Measurements from ENCODE around the gene TEK. TPM values are rescaled to one million over a fixed set of nuclear protein-coding genes. Genes with fewer than 3 reads are reported as not detected.
A peak's percentile ranks its signal among the peaks of the same experiment; 100 is the strongest.

Gene TEK
- total RNA-seq = 17.1 TPM
- polyA plus RNA-seq (ENCODE audit: insufficient read depth in 1 of 8, insufficient read length in 8 of 8, low replicate concordance in 1 of 8) = 10 to 100 TPM; 14.5 to 21.4 (median 19.3) TPM
- long read RNA-seq, donor 1 = 0 reads
- long read RNA-seq, donor 2 = 0 reads
- long read RNA-seq, donor 3, full-length matches to known transcripts = 1 of 1 reads
- long read RNA-seq, donor 3, partial matches to known transcripts = 0 of 1 reads
- long read RNA-seq, donor 3, other reads (novel, unspliced or antisense) = 0 of 1 reads
- long read RNA-seq, donor 4 = 0 reads
- long read RNA-seq, donor 5, partial matches to known transcripts = 26 of 26 reads
- long read RNA-seq, donor 5, other reads (novel, unspliced or antisense) = 0 of 26 reads
- long read RNA-seq, donor 6, full-length matches to known transcripts = 1 of 14 reads
- long read RNA-seq, donor 6, partial matches to known transcripts = 13 of 14 reads
- long read RNA-seq, donor 6, other reads (novel, unspliced or antisense) = 0 of 14 reads
- long read RNA-seq, donor 7 = 0 reads
- long read RNA-seq, donor 8, full-length matches to known transcripts = 1 of 1 reads
- long read RNA-seq, donor 8, partial matches to known transcripts = 0 of 1 reads
- long read RNA-seq, donor 8, other reads (novel, unspliced or antisense) = 0 of 1 reads
- long read RNA-seq, donor 9 = 0 reads
- long read RNA-seq, donor 10, full-length matches to known transcripts = 1 of 16 reads
- long read RNA-seq, donor 10, partial matches to known transcripts = 15 of 16 reads
- long read RNA-seq, donor 10, other reads (novel, unspliced or antisense) = 0 of 16 reads
- long read RNA-seq, donor 11, partial matches to known transcripts = 12 of 12 reads
- long read RNA-seq, donor 11, other reads (novel, unspliced or antisense) = 0 of 12 reads

GRCh38 chr9:27108981-27109541, at the start of gene TEK:
Gene TEK, plus strand, starts transcription at chr9:27109225. Its CDS starts 366 bp downstream, at chr9:27109591.
- Histone ChIP-seq H3K27me3 (ENCODE audit: control insufficient read depth, insufficient read depth, low read length) (no peaks in the 10 kb centered on the region), H3K36me3 (ENCODE audit: control insufficient read depth, insufficient read depth, low read length) (no peaks in the 10 kb centered on the region), H3K9me3 (replicated peaks; ENCODE audit: control insufficient read depth, low read depth, low read length) (no peaks in the 10 kb centered on the region), H3K4me1 (ENCODE audit: control insufficient read depth, insufficient read depth, low read length) (peaks cover 6% of the 10 kb centered on the region), H3K4me3 (ENCODE audit: low read length) (peak within 1 kb of the TSS; percentile 37), H3K27ac (ENCODE audit: low read length) (peak within 1 kb of the TSS; percentile 79)
- WGBS (ENCODE audit: insufficient coverage) = 20% methylated on average over 1 of the region's 9 CpGs
- DNase-seq = peak; percentile 77

GRCh38 chr9:27059412-27059811, 49.6 kb upstream of the TEK start:
- Histone ChIP-seq H3K4me1 (ENCODE audit: control insufficient read depth, insufficient read depth, low read length) (no peaks in the 10 kb centered on the region), H3K27me3 (ENCODE audit: control insufficient read depth, insufficient read depth, low read length) (no peaks in the 10 kb centered on the region), H3K9me3 (replicated peaks; ENCODE audit: control insufficient read depth, low read depth, low read length) (no peaks in the 10 kb centered on the region), H3K4me3 (ENCODE audit: low read length) (no peak overlapping the region), H3K36me3 (ENCODE audit: control insufficient read depth, insufficient read depth, low read length) (peaks cover 2% of the 10 kb centered on the region), H3K27ac (ENCODE audit: low read length) (no peak overlapping the region)
- DNase-seq = no peak
- no CpG with 5 or more reads among the region's 1 CpG for WGBS (ENCODE audit: insufficient coverage)

- no peaks in the 10 kb centered on the region for H3K27me3 ChIP-seq (ENCODE audit: control insufficient read depth, insufficient read depth, low read length)
- H3K9me3 ChIP-seq (replicated peaks; ENCODE audit: control insufficient read depth, low read depth, low read length) = no peaks in the 10 kb centered on the region
- peaks cover 2% of the 10 kb centered on the region for H3K36me3 ChIP-seq (ENCODE audit: control insufficient read depth, insufficient read depth, low read length)
- peak; percentile 30 for DNase-seq
- no peak overlapping the region for H3K4me3 ChIP-seq (ENCODE audit: low read length)
- no peaks in the 10 kb centered on the region for H3K4me1 ChIP-seq (ENCODE audit: control insufficient read depth, insufficient read depth, low read length)
- no peak overlapping the region for H3K27ac ChIP-seq (ENCODE audit: low read length)
These were observed 49.1 kb upstream of the TEK start for GRCh38 chr9:27059907-27060306.

GRCh38 chr9:27065288-27065687, 43.7 kb upstream of the TEK start:
- Histone ChIP-seq H3K4me1 (ENCODE audit: control insufficient read depth, insufficient read depth, low read length) (no peaks in the 10 kb centered on the region), H3K27ac (ENCODE audit: low read length) (no peak overlapping the region), H3K27me3 (ENCODE audit: control insufficient read depth, insufficient read depth, low read length) (no peaks in the 10 kb centered on the region), H3K36me3 (ENCODE audit: control insufficient read depth, insufficient read depth, low read length) (peaks cover 2% of the 10 kb centered on the region), H3K4me3 (ENCODE audit: low read length) (no peak overlapping the region), H3K9me3 (replicated peaks; ENCODE audit: control insufficient read depth, low read depth, low read length) (no peaks in the 10 kb centered on the region)
- no peak for DNase-seq
- WGBS (ENCODE audit: insufficient coverage) = no CpG with 5 or more reads among the region's 1 CpG

GRCh38 chr9:27073841-27074728, 34.9 kb upstream of the TEK start:
- no peaks in the 10 kb centered on the region for H3K27me3 ChIP-seq (ENCODE audit: control insufficient read depth, insufficient read depth, low read length)
- H3K4me3 ChIP-seq (ENCODE audit: low read length) = no peak overlapping the region
- DNase-seq = no peak
- H3K27ac ChIP-seq (ENCODE audit: low read length) = no peak overlapping the region
- WGBS (ENCODE audit: insufficient coverage) = 51% methylated on average over 2 of the region's 4 CpGs
- no peaks in the 10 kb centered on the region for H3K4me1 ChIP-seq (ENCODE audit: control insufficient read depth, insufficient read depth, low read length)
- H3K9me3 ChIP-seq (replicated peaks; ENCODE audit: control insufficient read depth, low read depth, low read length) = peaks cover 2% of the 10 kb centered on the region
- H3K36me3 ChIP-seq (ENCODE audit: control insufficient read depth, insufficient read depth, low read length) = no peaks in the 10 kb centered on the region

GRCh38 chr9:27078685-27079084, 30.3 kb upstream of the TEK start:
- Histone ChIP-seq H3K36me3 (ENCODE audit: control insufficient read depth, insufficient read depth, low read length) (no peaks in the 10 kb centered on the region), H3K27ac (ENCODE audit: low read length) (no peak overlapping the region), H3K4me3 (ENCODE audit: low read length) (no peak overlapping the region), H3K4me1 (ENCODE audit: control insufficient read depth, insufficient read depth, low read length) (no peaks in the 10 kb centered on the region), H3K9me3 (replicated peaks; ENCODE audit: control insufficient read depth, low read depth, low read length) (no peaks in the 10 kb centered on the region), H3K27me3 (ENCODE audit: control insufficient read depth, insufficient read depth, low read length) (no peaks in the 10 kb centered on the region)
- DNase-seq = no peak
- WGBS (ENCODE audit: insufficient coverage) = no CpG with 5 or more reads among the region's 1 CpG

- DNase-seq = no peak
- no CpG with 5 or more reads among the region's 5 CpGs for WGBS (ENCODE audit: insufficient coverage)
- Histone ChIP-seq H3K27ac (ENCODE audit: low read length) (no peak overlapping the region), H3K4me3 (ENCODE audit: low read length) (no peak overlapping the region), H3K4me1 (ENCODE audit: control insufficient read depth, insufficient read depth, low read length) (no peaks in the 10 kb centered on the region), H3K27me3 (ENCODE audit: control insufficient read depth, insufficient read depth, low read length) (no peaks in the 10 kb centered on the region), H3K36me3 (ENCODE audit: control insufficient read depth, insufficient read depth, low read length) (no peaks in the 10 kb centered on the region), H3K9me3 (replicated peaks; ENCODE audit: control insufficient read depth, low read depth, low read length) (no peaks in the 10 kb centered on the region)
These were observed 23.6 kb upstream of the TEK start for GRCh38 chr9:27085456-27085855.

- Histone ChIP-seq H3K4me3 (ENCODE audit: low read length) (no peak overlapping the region), H3K4me1 (ENCODE audit: control insufficient read depth, insufficient read depth, low read length) (no peaks in the 10 kb centered on the region), H3K27me3 (ENCODE audit: control insufficient read depth, insufficient read depth, low read length) (no peaks in the 10 kb centered on the region), H3K9me3 (replicated peaks; ENCODE audit: control insufficient read depth, low read depth, low read length) (no peaks in the 10 kb centered on the region), H3K36me3 (ENCODE audit: control insufficient read depth, insufficient read depth, low read length) (no peaks in the 10 kb centered on the region), H3K27ac (ENCODE audit: low read length) (no peak overlapping the region)
- no peak for DNase-seq
- WGBS (ENCODE audit: insufficient coverage) = 17% methylated on average over 1 of the region's 11 CpGs
These were observed 22.0 kb upstream of the TEK start for GRCh38 chr9:27086818-27087680.

GRCh38 chr9:27088981-27089380, 20.0 kb upstream of the TEK start:
- Histone ChIP-seq H3K27ac (ENCODE audit: low read length) (no peak overlapping the region), H3K9me3 (replicated peaks; ENCODE audit: control insufficient read depth, low read depth, low read length) (no peaks in the 10 kb centered on the region), H3K4me3 (ENCODE audit: low read length) (no peak overlapping the region), H3K36me3 (ENCODE audit: control insufficient read depth, insufficient read depth, low read length) (no peaks in the 10 kb centered on the region), H3K4me1 (ENCODE audit: control insufficient read depth, insufficient read depth, low read length) (no peaks in the 10 kb centered on the region), H3K27me3 (ENCODE audit: control insufficient read depth, insufficient read depth, low read length) (no peaks in the 10 kb centered on the region)
- DNase-seq = no peak
- no CpG with 5 or more reads among the region's 4 CpGs for WGBS (ENCODE audit: insufficient coverage)

All from muscle of leg (tissue), 16 donors.